ENCODE measurements around the gene MASP1.
A peak's percentile ranks its signal among the peaks of the same experiment; 100 is the strongest.
"Not testable (repeated sequence)": the region's sequence is repeated elsewhere in the genome, so short reads cannot be mapped to it uniquely, and the experiment has no call there.

The MASP1 gene

GRCh38 chr3:187265461-187265955 lies 26.0 kb downstream of the MASP1 start:
- no peak for DNase-seq (ENCODE audit: low spot score)

- DNase-seq (ENCODE audit: low spot score), result no peak
These were observed 26.6 kb downstream of the MASP1 start for GRCh38 chr3:187264911-187265310.

- no peak for DNase-seq (ENCODE audit: low spot score)
These were observed 27.5 kb downstream of the MASP1 start for GRCh38 chr3:187264021-187264420.

- no peak for DNase-seq (ENCODE audit: low spot score)
These were observed 28.3 kb downstream of the MASP1 start for GRCh38 chr3:187263270-187263669.

GRCh38 chr3:187262360-187262759 lies 29.2 kb downstream of the MASP1 start:
- DNase-seq (ENCODE audit: low spot score), result no peak

GRCh38 chr3:187261541-187261969 lies 30.0 kb downstream of the MASP1 start:
- no peak for DNase-seq (ENCODE audit: low spot score)

- DNase-seq (ENCODE audit: low spot score), result no peak
These were observed 32.4 kb downstream of the MASP1 start for GRCh38 chr3:187259171-187259570.

- no peak for DNase-seq (ENCODE audit: low spot score)
These were observed 33.4 kb downstream of the MASP1 start for GRCh38 chr3:187257992-187258692.

- no peak for DNase-seq (ENCODE audit: low spot score)
These were observed 34.1 kb downstream of the MASP1 start for GRCh38 chr3:187257471-187257870.

- no peak for DNase-seq (ENCODE audit: low spot score)
These were observed 35.4 kb downstream of the MASP1 start for GRCh38 chr3:187256051-187256616.

GRCh38 chr3:187255314-187255713 lies 36.2 kb downstream of the MASP1 start:
- DNase-seq (ENCODE audit: low spot score), result peak; percentile 79

GRCh38 chr3:187252311-187252710 lies 39.2 kb downstream of the MASP1 start:
- DNase-seq (ENCODE audit: low spot score), result peak; percentile 17

GRCh38 chr3:187251599-187251998 lies 39.9 kb downstream of the MASP1 start:
- no peak for DNase-seq (ENCODE audit: low spot score)

GRCh38 chr3:187247398-187247797 lies 44.1 kb downstream of the MASP1 start:
- no peak for DNase-seq (ENCODE audit: low spot score)

- no peak for DNase-seq (ENCODE audit: low spot score)
These were observed 47.5 kb downstream of the MASP1 start for GRCh38 chr3:187243933-187244524.

- DNase-seq (ENCODE audit: low spot score), result no peak
These were observed 48.6 kb downstream of the MASP1 start for GRCh38 chr3:187242900-187243299.

- DNase-seq (ENCODE audit: low spot score), result no peak
These were observed 49.1 kb downstream of the MASP1 start for GRCh38 chr3:187242435-187242834.

GRCh38 chr3:187238835-187239234 lies 52.7 kb downstream of the MASP1 start:
- DNase-seq (ENCODE audit: low spot score), result not testable (repeated sequence)

GRCh38 chr3:187238239-187238638 lies 53.3 kb downstream of the MASP1 start:
- no peak for DNase-seq (ENCODE audit: low spot score)

GRCh38 chr3:187237741-187238140 lies 53.8 kb downstream of the MASP1 start:
- DNase-seq (ENCODE audit: low spot score), result no peak

GRCh38 chr3:187236962-187237361 lies 54.6 kb downstream of the MASP1 start:
- no peak for DNase-seq (ENCODE audit: low spot score)

- no peak for DNase-seq (ENCODE audit: low spot score)
These were observed 61.5 kb downstream of the MASP1 start for GRCh38 chr3:187230011-187230410.

- DNase-seq (ENCODE audit: low spot score), result no peak
These were observed 62.8 kb downstream of the MASP1 start for GRCh38 chr3:187228740-187229139.
